ENCODE results near the gene MSMO1.

DNA sequence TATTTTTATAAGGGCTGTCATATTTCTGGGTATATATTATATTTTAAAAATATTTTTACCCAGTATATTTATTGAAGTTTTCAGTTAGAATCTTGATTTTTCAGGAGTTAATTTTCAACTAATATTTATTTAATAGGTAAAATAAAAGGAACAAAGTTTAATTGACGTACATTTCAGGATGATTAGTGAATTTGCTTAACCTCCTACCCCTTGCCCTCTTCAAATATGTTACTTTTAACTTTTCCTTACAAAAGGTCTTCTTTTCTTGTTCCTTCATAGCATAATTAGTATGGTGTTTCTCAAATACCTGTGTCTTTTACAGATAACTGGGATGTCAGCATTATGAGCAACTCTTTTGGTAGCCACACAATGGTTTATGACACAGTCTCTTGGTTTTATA is 24.8 kb upstream of the MSMO1 start:
- TF ChIP-seq, protein P1, sequence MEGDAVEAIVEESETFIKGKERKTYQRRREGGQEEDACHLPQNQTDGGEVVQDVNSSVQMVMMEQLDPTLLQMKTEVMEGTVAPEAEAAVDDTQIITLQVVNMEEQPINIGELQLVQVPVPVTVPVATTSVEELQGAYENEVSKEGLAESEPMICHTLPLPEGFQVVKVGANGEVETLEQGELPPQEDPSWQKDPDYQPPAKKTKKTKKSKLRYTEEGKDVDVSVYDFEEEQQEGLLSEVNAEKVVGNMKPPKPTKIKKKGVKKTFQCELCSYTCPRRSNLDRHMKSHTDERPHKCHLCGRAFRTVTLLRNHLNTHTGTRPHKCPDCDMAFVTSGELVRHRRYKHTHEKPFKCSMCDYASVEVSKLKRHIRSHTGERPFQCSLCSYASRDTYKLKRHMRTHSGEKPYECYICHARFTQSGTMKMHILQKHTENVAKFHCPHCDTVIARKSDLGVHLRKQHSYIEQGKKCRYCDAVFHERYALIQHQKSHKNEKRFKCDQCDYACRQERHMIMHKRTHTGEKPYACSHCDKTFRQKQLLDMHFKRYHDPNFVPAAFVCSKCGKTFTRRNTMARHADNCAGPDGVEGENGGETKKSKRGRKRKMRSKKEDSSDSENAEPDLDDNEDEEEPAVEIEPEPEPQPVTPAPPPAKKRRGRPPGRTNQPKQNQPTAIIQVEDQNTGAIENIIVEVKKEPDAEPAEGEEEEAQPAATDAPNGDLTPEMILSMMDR (IDR thresholded peaks at IDR 0.05; ENCODE audit: borderline replicate concordance, extremely low read depth, low read length, poor library complexity, severe bottlenecking): no peak
- no peak for TF ChIP-seq EZH2 (IDR thresholded peaks at IDR 0.05; ENCODE audit: borderline replicate concordance, low read depth, low read length, severe bottlenecking)

Measured in DND-41 (cell line).